KMS-11 (cell line): ENCODE results near the gene ENPP7.

Experiments used
- H2AFZ ChIP-seq: fragments of 200-600 bp; sonication (generic); 2 replicates; pipeline ENCODE4 v1.6.1; 2016; ENCODE audit warnings: antibody characterized with exemption, mixed run types, low read depth
- H3K27ac ChIP-seq: fragments of 200-600 bp; sonication (generic); 2 replicates; pipeline ENCODE4 v1.6.1; 2016; ENCODE audit warnings: mild to moderate bottlenecking, mixed run types
- H3K27me3 ChIP-seq: fragments of 200-600 bp; sonication (generic); 2 replicates; pipeline ENCODE4 v1.6.1; 2017; ENCODE audit warnings: mild to moderate bottlenecking, low read depth, mixed run types, moderate library complexity; ENCODE audit not compliant: insufficient read depth
- H3K36me3 ChIP-seq: fragments of 200-600 bp; sonication (generic); 2 replicates; pipeline ENCODE4 v1.6.1; 2017; ENCODE audit warnings: mild to moderate bottlenecking, mixed run types; ENCODE audit not compliant: insufficient read depth
- H3K4me1 ChIP-seq: fragments of 200-600 bp; sonication (generic); 2 replicates; pipeline ENCODE4 v1.6.1; 2016; ENCODE audit warnings: mild to moderate bottlenecking, low read depth, mixed run types; ENCODE audit not compliant: poor library complexity, severe bottlenecking
- H3K4me2 ChIP-seq: fragments of 200-600 bp; sonication (generic); 2 replicates; pipeline ENCODE4 v1.7.0; 2016; ENCODE audit warnings: mild to moderate bottlenecking, mixed run types
- H3K4me3 ChIP-seq: fragments of 200-600 bp; sonication (generic); IDR thresholded peaks from 2 replicates; pipeline ENCODE4 v1.6.1; 2017; ENCODE audit warnings: low read depth, low read length, mixed read lengths; ENCODE audit not compliant: insufficient read depth
- H3K79me2 ChIP-seq: fragments of 200-600 bp; sonication (generic); 2 replicates; pipeline ENCODE4 v1.6.1; 2016; ENCODE audit warnings: low read depth, mixed run types; ENCODE audit not compliant: insufficient read depth
- H3K9ac ChIP-seq: fragments of 200-600 bp; sonication (generic); 2 replicates; pipeline ENCODE4 v1.6.1; 2016; ENCODE audit warnings: mild to moderate bottlenecking, mixed run types
- H4K20me1 ChIP-seq: fragments of 200-600 bp; sonication (generic); 2 replicates; pipeline ENCODE4 v1.6.1; 2016; ENCODE audit warnings: mild to moderate bottlenecking, mixed run types; ENCODE audit not compliant: insufficient read depth
- TF ChIP-seq, protein P1 (sequence below): fragments of 200-600 bp; sonication (generic); conservative IDR thresholded peaks from 2 replicates; pipeline ENCODE4 v1.6.1; 2017; ENCODE audit warnings: low read depth, mild to moderate bottlenecking, antibody characterized with exemption, low read length, moderate library complexity, mixed read lengths

ENPP7 gene

DNA sequence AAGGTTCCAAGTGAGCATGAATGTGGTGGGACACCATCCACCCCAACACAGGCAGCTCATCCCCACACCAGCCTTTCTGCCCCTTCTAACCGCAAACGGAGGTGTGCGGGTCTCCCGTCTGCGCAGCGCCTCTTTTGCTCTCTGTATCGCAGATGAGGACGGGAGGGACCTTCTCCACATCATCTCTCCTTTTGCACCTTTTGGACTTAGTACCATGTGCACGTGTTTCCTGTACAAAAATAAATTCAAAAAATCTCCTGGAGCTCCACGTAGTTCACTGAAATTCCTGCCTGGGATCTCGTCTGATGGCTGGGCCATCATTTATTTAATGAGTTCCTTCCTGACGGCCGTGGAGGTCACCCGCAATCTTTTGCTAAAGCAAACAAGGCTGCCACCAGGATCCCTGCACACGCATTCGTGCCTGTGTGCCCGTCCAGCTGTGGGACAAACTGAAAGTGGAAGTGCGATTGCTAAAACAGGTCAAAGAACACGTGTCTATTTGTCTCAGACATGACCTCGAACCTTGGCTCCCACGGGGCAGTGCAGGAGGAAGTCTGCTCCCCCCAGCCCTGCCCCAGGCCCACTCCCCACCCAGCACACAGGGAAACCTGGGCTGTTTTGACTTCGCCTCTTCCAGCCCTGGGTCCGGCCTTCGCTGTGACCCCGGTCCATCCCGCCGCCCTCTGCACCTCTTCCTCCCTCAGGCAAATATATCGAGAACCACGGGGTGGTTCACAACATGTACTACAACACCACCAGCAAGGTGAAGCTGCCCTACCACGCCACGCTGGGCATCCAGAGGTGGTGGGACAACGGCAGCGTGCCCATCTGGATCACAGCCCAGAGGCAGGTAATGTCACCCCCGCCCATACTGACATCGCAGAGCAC, 2.3 kb downstream of the ENPP7 start:
- Histone ChIP-seq H3K27me3 (peaks cover 33% of the 10 kb centered on the region; the same call in 1 of the 2 replicates), H3K4me2 (no peak overlapping the region), H3K9ac (no peak overlapping the region), H3K36me3 (no peaks in the 10 kb centered on the region), H3K79me2 (no peaks in the 10 kb centered on the region), H3K4me3 (no peak overlapping the region), H4K20me1 (no peaks in the 10 kb centered on the region), H3K27ac (no peak overlapping the region), H3K4me1 (peaks cover 9% of the 10 kb centered on the region), H2AFZ (peak overlapping the region; percentile 33; the same call in 1 of the 2 replicates)
- TF ChIP-seq, protein P1, sequence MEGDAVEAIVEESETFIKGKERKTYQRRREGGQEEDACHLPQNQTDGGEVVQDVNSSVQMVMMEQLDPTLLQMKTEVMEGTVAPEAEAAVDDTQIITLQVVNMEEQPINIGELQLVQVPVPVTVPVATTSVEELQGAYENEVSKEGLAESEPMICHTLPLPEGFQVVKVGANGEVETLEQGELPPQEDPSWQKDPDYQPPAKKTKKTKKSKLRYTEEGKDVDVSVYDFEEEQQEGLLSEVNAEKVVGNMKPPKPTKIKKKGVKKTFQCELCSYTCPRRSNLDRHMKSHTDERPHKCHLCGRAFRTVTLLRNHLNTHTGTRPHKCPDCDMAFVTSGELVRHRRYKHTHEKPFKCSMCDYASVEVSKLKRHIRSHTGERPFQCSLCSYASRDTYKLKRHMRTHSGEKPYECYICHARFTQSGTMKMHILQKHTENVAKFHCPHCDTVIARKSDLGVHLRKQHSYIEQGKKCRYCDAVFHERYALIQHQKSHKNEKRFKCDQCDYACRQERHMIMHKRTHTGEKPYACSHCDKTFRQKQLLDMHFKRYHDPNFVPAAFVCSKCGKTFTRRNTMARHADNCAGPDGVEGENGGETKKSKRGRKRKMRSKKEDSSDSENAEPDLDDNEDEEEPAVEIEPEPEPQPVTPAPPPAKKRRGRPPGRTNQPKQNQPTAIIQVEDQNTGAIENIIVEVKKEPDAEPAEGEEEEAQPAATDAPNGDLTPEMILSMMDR = no peak

DNA sequence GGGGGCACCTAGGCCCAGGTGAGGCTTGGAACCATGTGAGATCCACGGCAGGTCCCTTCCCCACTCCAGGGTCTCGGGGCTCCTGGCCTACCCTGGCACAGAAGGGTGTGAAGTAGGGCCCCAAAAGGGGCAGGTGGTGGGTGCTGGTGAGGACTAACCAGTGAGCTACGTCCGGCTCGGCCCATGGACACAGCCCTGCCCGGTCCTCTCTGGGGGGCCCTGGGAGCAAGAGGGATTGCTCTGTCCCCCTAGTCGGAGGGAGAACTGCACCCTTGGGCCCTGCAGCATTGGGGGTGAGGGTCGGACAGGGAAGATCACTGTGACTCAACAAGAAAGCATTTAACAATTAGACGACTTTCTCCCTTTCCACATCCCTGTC, 2.9 kb downstream of the ENPP7 start:
- peaks cover 39% of the 10 kb centered on the region for H3K27me3 ChIP-seq
- no peak overlapping the region for H3K9ac ChIP-seq
- TF ChIP-seq, protein P1 = no peak
- H3K79me2 ChIP-seq = no peaks in the 10 kb centered on the region
- no peak overlapping the region for H3K27ac ChIP-seq
- peaks cover 9% of the 10 kb centered on the region for H3K4me1 ChIP-seq
- no peak overlapping the region for H3K4me2 ChIP-seq
- no peaks in the 10 kb centered on the region for H3K36me3 ChIP-seq
- H2AFZ ChIP-seq = no peak overlapping the region
- no peaks in the 10 kb centered on the region for H4K20me1 ChIP-seq
- H3K4me3 ChIP-seq = no peak overlapping the region

DNA sequence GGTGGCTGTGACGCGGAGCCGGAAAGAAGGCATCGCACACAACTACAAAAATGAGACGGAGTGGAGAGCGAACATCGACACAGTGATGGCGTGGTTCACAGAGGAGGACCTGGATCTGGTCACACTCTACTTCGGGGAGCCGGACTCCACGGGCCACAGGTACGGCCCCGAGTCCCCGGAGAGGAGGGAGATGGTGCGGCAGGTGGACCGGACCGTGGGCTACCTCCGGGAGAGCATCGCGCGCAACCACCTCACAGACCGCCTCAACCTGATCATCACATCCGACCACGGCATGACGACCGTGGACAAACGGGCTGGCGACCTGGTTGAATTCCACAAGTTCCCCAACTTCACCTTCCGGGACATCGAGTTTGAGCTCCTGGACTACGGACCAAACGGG, 4.4 kb downstream of the ENPP7 start:
- no peaks in the 10 kb centered on the region for H4K20me1 ChIP-seq
- no peak overlapping the region for H3K9ac ChIP-seq
- H3K4me2 ChIP-seq = no peak overlapping the region
- no peaks in the 10 kb centered on the region for H3K79me2 ChIP-seq
- no peak overlapping the region for H3K4me3 ChIP-seq
- TF ChIP-seq, protein P1 = no peak
- H3K36me3 ChIP-seq = no peaks in the 10 kb centered on the region
- peaks cover 7% of the 10 kb centered on the region for H3K4me1 ChIP-seq
- peaks cover 53% of the 10 kb centered on the region for H3K27me3 ChIP-seq
- H3K27ac ChIP-seq = no peak overlapping the region
- H2AFZ ChIP-seq = no peak overlapping the region

DNA sequence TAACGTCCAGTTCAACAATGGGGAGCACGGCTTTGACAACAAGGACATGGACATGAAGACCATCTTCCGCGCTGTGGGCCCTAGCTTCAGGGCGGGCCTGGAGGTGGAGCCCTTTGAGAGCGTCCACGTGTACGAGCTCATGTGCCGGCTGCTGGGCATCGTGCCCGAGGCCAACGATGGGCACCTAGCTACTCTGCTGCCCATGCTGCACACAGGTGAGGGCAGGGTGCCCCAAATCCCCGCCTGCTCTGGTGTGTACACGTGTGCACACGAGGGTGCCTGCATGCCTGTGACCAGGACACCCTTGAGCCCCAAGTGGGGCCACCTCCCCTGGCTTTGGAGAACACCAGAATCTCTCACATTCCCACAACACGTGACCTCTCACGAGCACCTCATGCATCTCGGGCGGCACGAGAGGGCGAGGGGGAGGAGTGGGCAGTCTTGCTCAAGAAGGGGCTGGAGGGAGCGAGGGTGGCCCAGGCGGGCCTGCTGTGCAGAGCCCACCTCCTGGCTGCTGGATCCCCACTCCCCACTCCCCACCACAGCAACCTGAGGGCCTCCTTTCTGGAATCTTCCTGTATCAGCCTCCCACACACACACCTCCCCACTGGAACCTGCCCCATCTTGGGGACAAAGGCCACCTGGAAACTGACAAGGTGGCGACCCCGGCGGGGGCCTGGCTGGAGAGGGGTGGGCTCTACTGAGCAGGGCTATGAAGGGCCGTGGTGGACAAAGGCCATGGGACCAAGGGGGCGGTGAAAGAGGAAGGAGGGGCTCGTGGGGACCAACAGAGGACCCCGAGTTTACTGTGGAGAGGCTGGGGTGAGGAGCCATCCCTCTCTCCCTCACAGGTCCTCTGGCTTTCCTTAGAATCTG, 6.5 kb downstream of the ENPP7 start:
- Histone ChIP-seq H2AFZ (no peak overlapping the region), H3K4me3 (no peak overlapping the region), H4K20me1 (no peaks in the 10 kb centered on the region), H3K9ac (no peak overlapping the region), H3K36me3 (no peaks in the 10 kb centered on the region), H3K4me2 (no peak overlapping the region), H3K4me1 (peaks cover 7% of the 10 kb centered on the region), H3K27ac (no peak overlapping the region), H3K79me2 (no peaks in the 10 kb centered on the region), H3K27me3 (peaks cover 64% of the 10 kb centered on the region)
- TF ChIP-seq, protein P1 = no peak
